Measurements from ENCODE around the gene PPP1R14B. TPM values are rescaled to one million over a fixed set of nuclear protein-coding genes. Genes with fewer than 3 reads are reported as not detected.
A peak's percentile ranks its signal among the peaks of the same experiment; 100 is the strongest.

PPP1R14B gene
- total and polyA plus RNA-seq, 2 of the 13 experiments (the other 11 are each of a cell fraction or from before 2014, with no cell fraction given), result 110 to 148 TPM

DNA sequence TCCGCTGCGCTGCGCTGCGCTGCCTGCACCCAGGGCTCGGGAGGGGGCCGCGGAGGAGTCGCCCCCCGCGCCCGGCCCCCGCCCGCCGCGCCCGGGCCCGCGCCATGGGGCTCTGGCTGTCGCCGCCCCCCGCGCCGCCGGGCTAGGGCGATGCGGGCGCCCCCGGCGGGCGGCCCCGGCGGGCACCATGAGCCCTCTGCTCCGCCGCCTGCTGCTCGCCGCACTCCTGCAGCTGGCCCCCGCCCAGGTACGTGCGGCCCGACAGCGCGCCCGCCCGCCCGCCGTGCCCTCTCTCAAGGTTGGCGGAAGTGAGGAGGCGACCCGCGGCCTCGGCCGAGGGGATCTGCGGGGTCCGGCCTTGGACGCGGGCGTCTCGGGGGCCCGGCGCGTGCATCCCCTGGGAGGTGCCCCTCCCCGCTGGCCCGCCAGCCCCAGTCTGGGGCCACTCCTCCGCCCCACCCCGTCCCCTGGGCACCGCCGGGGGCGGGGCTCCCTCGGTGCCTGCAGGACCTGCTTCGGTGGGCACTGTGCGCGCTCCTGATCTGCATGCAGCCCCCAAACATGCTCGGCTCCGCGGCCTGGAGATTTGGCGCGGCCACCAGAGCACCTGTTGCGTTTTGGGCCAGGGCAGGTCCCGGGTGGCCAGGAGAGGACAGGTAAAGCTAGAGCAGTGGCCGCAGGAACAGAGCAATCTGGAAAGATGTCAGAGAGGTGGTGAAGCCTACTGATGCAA, 11.9 kb downstream of the PPP1R14B start (continued):
- TF ChIP-seq JUNB (CRISPR knock-in tag; IDR thresholded peaks at IDR 0.05; ENCODE audit: borderline replicate concordance) (no peak), NFKBIZ (CRISPR knock-in tag; IDR thresholded peaks at IDR 0.05) (no peak), KLF6 (CRISPR knock-in tag; IDR thresholded peaks at IDR 0.05) (no peak), HHEX (CRISPR knock-in tag; IDR thresholded peaks at IDR 0.05) (no peak), ZIK1 (CRISPR knock-in tag; IDR thresholded peaks at IDR 0.05; ENCODE audit: borderline replicate concordance, low read depth) (no peak), SRSF4 (IDR thresholded peaks at IDR 0.05; ENCODE audit: low read depth, low read length, poor library complexity, severe bottlenecking) (no peak), BCL6 (CRISPR knock-in tag; IDR thresholded peaks at IDR 0.05) (no peak), MED1 (CRISPR knock-in tag; IDR thresholded peaks at IDR 0.05) (peak; percentile 92), IRF9 (CRISPR knock-in tag; IDR thresholded peaks at IDR 0.05; ENCODE audit: borderline replicate concordance) (no peak), ZNF629 (CRISPR knock-in tag; conservative IDR thresholded peaks at IDR 0.05) (no peak), ZFP1 (CRISPR knock-in tag; IDR thresholded peaks at IDR 0.05) (no peak), ZNF879 (CRISPR knock-in tag; IDR thresholded peaks at IDR 0.05) (no peak), SNRNP70 (IDR thresholded peaks at IDR 0.05; ENCODE audit: low read depth, low read length) (no peak), PPARG (CRISPR knock-in tag; conservative IDR thresholded peaks at IDR 0.05) (0 out of 2 replicates have a peak, but pooled peaks have one; percentile 30), NR2F2 (IDR thresholded peaks at IDR 0.05; ENCODE audit: borderline replicate concordance, low read depth) (no peak), EED (CRISPR knock-in tag; IDR thresholded peaks at IDR 0.05) (no peak), TBX2 (CRISPR knock-in tag; IDR thresholded peaks at IDR 0.05; ENCODE audit: borderline replicate concordance) (peak; percentile 66; the same call in 1 of the 2 replicates), SSRP1 (CRISPR knock-in tag; IDR thresholded peaks at IDR 0.05) (no peak), SRY (CRISPR knock-in tag; IDR thresholded peaks at IDR 0.05) (no peak), KLF16 (CRISPR knock-in tag; IDR thresholded peaks at IDR 0.05) (0 out of 4 replicates have a peak, but pooled peaks of 1 of the 2 experiments have one; percentile 26)
- TF ChIP-seq, protein P1, sequence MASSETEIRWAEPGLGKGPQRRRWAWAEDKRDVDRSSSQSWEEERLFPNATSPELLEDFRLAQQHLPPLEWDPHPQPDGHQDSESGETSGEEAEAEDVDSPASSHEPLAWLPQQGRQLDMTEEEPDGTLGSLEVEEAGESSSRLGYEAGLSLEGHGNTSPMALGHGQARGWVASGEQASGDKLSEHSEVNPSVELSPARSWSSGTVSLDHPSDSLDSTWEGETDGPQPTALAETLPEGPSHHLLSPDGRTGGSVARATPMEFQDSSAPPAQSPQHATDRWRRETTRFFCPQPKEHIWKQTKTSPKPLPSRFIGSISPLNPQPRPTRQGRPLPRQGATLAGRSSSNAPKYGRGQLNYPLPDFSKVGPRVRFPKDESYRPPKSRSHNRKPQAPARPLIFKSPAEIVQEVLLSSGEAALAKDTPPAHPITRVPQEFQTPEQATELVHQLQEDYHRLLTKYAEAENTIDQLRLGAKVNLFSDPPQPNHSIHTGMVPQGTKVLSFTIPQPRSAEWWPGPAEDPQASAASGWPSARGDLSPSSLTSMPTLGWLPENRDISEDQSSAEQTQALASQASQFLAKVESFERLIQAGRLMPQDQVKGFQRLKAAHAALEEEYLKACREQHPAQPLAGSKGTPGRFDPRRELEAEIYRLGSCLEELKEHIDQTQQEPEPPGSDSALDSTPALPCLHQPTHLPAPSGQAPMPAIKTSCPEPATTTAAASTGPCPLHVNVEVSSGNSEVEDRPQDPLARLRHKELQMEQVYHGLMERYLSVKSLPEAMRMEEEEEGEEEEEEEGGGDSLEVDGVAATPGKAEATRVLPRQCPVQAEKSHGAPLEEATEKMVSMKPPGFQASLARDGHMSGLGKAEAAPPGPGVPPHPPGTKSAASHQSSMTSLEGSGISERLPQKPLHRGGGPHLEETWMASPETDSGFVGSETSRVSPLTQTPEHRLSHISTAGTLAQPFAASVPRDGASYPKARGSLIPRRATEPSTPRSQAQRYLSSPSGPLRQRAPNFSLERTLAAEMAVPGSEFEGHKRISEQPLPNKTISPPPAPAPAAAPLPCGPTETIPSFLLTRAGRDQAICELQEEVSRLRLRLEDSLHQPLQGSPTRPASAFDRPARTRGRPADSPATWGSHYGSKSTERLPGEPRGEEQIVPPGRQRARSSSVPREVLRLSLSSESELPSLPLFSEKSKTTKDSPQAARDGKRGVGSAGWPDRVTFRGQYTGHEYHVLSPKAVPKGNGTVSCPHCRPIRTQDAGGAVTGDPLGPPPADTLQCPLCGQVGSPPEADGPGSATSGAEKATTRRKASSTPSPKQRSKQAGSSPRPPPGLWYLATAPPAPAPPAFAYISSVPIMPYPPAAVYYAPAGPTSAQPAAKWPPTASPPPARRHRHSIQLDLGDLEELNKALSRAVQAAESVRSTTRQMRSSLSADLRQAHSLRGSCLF (CRISPR knock-in tag; IDR thresholded peaks at IDR 0.05; ENCODE audit: borderline replicate concordance), result no peak
- TF ChIP-seq, protein P2, sequence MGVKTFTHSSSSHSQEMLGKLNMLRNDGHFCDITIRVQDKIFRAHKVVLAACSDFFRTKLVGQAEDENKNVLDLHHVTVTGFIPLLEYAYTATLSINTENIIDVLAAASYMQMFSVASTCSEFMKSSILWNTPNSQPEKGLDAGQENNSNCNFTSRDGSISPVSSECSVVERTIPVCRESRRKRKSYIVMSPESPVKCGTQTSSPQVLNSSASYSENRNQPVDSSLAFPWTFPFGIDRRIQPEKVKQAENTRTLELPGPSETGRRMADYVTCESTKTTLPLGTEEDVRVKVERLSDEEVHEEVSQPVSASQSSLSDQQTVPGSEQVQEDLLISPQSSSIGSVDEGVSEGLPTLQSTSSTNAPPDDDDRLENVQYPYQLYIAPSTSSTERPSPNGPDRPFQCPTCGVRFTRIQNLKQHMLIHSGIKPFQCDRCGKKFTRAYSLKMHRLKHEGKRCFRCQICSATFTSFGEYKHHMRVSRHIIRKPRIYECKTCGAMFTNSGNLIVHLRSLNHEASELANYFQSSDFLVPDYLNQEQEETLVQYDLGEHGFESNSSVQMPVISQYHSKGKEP (CRISPR knock-in tag; IDR thresholded peaks at IDR 0.05), result no peak
- TF ChIP-seq, protein P3, sequence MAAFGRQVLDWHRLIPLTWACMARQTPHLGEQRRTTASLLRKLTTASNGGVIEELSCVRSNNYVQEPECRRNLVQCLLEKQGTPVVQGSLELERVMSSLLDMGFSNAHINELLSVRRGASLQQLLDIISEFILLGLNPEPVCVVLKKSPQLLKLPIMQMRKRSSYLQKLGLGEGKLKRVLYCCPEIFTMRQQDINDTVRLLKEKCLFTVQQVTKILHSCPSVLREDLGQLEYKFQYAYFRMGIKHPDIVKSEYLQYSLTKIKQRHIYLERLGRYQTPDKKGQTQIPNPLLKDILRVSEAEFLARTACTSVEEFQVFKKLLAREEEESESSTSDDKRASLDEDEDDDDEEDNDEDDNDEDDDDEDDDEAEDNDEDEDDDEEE (CRISPR knock-in tag; IDR thresholded peaks at IDR 0.05), result peak; percentile 53; the same call in 1 of the 2 replicates

All from HepG2 (cell line).